CD1c-positive myeloid dendritic cell (primary cell): ENCODE measurements around the gene CHST11.

Experiments
- DNase-seq: peaks from one replicate; pipeline ENCODE4 v3.0.0-alpha.2; 2016; ENCODE audit errors: extremely low spot score

Gene CHST11

DNA sequence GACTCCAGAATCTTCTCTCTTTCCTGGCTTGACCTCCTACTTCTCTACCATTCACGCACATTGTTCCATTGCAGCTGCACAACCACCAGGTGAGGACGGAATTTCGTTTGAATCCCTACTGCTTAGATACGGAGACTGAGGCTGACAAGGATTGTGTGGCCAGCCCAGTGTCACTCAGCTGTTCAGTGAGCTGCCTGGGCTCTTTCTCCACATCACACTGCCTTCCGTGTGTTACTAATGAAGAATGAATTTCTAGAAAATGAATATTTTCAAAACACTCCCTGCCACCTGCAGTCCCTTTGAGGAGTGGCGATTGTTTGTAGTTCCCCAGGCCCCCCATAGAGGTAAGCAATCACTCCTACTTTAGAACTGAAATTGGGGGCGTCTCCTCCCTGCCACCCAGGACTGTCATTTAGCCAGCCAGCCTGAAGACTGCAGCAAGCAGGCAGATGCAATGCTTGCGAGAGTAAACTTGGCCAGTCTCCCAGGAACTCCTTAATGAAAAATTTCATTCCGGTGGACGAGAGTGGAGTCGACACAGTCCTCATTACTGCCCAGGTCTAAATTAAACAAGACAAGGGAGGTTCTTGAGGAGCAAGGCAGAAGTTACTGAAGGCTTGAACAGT lies 261.7 kb downstream of the CHST11 start:
- no peak for DNase-seq

DNA sequence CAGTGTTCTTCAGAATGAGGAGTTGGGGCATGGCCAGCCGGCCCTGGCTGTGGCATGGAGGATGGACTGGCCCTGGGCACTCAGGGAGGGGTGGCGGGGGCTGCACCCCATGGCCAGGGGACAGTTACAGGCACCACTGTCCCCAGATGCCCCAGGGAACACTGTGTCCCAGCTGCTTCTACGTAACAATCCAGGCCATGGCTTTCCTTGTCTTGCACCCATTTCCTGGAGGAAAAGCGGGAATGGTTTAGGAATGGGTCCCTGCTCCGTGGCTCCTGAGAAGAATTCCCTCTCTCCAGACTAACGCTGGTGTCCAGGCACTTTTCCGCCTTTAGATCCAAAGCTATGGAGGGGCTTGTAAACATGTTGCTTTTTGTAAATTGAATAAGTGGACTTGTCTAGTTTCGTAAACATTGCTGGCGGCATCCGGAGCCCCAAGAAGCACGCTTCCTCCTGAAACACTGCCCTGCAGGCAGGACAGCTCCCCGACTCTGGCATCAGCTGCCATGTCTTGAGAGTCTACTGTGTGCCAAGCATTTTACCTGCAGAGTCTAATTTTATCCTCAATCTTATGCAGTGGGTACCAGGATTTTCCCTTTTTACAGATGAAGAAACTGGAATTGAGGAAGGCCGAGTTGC lies 263.1 kb downstream of the CHST11 start:
- DNase-seq: peak; percentile 46

DNA sequence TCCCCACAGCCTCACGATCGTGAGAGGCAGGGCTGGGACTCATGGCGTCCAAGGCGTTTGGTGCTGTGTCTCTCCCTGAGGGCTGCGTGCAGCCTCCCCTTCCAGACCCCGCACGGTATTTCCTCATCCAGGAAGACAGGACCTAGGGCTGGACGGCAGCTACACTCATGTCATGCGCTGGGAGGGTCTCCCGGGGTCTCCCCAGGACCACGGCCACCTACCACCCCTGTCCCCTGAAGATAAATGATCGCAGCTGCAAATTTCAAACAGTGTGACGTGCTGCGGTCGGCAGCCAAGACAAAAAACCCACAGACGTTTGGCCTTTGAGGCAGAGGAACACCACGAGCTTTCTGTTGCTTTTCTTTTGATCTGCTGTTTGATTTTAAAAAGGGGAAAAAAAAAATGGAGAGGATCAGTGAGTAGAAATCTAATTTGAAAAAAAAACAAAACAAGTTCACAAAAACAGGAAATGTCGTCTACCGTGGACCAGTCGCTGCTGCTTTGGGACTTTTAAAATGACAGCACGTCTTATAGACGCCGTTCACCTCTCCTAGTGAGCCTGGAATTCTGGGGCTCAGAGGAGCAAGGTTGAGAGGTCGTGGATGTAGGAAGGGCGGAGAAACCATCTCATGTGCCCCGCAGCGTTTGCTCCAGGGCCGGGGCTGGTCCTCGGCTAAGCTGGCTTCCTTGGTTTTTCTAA lies 263.7 kb downstream of the CHST11 start:
- DNase-seq: peak; percentile 49

DNA sequence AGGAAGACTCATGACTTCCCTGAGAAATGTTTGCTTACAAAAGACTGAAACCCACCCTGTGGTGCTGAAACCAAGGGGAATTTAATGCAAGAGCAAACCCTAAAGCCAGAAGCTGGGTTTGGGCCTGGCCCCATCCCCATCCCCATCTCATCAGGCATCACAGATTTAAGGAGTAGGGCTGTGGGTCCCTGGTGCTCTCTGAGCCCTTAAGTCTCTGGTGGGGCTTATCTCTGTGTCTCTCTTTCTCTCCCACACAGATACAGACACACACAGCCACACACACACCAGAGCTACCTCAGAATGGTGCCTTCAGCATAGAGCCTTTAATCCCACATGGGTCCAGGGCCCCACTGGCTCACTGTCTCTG lies 264.3 kb downstream of the CHST11 start:
- DNase-seq: no peak

DNA sequence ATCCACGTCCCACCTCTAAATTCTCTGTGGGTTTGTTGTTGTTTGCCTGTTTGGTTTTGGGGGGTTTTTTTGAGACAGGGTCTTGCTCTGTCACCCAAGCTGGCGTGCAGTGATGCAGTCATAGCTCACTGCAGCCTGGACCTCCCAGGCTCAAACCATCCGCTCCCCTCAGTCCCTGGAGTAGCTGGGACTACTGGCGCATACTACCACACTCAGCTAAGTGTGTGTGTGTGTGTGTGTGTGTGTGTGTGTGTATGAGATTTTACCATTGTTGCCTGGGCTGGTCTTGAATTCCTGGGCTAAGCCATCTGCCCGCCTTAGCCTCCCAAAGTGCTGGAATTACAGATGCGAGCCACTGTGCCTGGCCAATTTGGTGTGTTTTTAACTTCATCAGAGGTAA lies 265.2 kb downstream of the CHST11 start:
- no peak for DNase-seq

DNA sequence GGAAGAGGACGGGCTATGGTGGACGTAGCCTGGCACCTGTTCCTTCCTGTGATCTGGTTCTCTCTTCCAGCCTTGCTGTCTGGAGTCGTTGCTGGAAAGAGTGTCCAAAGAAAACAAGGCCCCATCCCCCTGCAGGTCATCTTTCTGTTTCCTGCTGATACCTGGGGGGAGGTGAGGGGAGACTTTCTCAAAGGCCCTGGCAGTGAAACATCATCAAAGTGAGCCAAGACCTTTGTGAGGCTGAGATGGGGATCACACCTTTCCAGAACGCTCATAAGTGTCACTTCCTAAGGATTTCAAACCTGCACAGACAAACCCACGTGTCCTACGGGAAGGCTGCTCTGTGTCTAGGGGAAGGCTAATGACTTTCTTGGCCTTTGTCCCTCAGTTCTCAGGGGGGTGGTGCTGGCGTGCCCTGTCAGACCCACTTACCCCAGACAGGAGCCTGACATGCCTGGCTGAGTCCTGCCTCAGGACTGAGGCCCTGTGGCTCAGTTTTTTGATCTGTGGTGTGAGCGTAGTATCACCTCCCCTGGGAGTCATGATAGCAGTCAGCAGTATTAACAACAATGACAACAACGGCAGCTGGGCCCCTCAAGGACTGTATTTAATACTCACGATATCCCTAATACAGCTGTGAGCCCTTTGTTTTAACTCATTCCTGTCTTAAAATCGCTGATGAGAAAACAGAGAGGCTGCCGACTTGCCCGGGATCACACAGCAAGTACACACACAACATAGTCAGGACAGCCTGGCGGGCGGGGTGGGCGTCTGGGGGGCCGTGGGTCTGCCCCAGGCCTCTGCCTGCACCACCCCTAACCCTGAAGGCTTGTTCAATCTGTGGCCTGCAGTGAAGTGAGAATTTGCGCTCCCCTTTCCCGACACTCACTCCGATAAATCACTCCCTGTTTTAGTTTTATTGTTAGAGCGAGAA lies 266.1 kb downstream of the CHST11 start:
- no peak for DNase-seq

DNA sequence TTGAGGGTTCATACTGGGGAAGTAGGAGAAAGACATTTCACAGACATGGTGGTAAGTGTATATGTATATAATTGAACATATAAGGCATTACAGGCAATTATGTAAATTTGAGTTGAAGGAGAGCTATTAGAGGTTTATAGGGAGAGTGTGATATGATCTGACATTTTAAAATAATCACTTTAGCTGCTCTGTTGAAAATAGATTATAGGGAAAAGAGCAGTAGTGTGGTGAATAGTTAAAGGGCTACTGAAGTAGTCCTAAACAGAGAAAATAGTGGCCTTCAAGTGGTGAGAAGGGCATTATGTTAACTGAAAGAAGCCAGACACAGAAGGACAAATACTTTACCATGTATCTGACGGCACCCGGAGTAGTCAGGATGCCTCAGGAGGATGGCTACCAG lies 267.1 kb downstream of the CHST11 start:
- no peak for DNase-seq

DNA sequence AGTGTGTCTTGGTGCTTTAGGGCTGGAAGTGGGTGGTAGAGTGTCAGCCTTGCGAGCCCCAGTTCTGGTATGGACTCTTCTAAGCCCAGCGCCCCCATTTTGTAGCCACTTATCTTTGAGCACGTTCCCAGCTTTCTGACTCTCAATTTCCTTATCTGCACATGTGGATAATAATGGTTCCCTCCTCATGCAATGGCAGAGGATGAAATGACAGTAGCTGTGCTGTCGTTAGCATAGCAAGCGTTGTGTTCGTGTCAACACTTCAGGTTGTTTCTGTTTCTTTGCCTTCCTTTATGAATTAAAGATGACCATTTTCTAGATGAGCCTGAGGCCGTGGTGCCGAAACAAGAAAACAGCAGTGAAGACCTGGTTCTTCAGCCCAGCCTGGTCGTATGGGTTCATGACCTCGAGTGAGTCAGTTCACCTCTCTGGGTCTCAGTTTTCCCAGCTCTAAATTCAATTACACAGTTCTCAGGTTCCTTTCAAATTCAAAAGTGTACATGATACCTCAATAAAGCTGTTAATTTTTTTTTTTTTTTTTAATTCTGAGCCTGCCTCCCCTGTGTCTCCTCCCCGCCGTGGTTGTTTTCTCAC lies 268.3 kb downstream of the CHST11 start:
- DNase-seq: no peak

DNA sequence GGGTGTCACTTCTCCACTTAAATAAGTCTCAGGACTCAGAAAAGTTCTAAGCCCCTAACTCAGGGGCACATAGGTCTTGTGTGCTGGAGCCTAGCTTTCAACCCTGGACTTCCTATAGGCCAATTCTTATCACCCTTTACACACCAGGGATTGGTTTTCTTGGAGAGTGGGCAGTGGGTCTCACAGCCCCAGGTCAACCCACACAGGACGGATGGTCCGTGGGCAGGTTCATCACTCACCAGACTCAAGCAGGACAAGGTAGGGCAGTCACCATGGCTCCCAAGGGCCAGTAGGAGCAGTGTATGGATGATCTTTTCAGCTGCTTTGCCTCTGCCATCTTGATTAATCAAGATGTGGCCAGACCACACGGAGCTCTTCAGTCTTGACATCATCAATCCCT lies 268.9 kb downstream of the CHST11 start:
- DNase-seq: no peak

DNA sequence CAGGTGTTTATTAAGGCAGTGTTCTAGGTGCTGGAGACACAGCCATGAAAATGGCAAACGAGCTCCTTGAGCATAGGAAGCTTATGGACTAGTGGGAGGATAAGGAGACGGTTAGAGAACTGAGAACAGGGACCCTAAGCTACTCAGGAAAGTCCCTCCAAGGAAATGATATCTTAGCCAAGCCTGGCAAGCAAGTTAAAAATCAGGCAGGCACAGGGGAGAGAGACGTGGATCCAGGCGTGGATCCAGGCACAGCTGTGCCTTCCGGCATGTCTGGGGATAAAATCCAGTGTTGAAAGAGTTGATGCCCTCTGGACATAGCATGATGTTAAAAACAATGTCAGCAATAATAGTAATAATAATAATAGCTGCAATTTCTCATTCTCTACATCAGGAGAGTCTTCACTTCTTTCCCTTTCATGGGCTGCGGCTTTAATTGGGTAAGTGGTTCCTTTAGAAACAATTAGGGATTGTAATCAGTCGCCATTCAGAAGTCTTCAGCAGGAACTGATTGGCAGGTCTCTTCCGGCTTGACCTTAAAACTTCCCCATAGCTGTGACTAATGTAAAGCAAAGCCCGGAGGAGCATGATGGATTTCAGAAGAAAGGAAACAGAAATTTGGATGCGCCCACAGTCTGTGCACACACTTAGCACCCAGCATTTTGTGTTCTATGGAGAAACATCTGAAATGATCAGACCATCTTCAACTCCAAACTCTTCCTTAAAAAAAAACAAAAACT lies 271.1 kb downstream of the CHST11 start:
- peak; percentile 84 for DNase-seq

DNA sequence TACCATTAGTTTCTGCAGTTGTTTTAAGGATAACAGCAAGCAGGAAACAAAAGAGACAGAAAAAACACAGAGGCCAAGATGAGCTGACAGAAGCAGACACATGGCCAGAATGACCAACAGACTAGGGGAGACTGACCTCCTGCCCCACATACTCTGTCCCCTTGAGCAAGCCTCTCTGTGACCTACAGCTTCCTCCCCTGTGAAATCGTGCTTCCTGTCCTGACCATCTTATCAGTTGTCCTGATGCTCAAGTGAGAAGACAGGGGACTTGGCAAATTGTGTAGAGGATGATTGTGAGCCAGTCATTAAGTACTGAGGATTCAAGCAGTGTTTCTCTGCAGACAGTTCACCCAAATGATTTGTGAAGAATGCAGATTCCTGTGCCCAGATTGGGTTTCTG lies 272.3 kb downstream of the CHST11 start:
- DNase-seq: no peak

DNA sequence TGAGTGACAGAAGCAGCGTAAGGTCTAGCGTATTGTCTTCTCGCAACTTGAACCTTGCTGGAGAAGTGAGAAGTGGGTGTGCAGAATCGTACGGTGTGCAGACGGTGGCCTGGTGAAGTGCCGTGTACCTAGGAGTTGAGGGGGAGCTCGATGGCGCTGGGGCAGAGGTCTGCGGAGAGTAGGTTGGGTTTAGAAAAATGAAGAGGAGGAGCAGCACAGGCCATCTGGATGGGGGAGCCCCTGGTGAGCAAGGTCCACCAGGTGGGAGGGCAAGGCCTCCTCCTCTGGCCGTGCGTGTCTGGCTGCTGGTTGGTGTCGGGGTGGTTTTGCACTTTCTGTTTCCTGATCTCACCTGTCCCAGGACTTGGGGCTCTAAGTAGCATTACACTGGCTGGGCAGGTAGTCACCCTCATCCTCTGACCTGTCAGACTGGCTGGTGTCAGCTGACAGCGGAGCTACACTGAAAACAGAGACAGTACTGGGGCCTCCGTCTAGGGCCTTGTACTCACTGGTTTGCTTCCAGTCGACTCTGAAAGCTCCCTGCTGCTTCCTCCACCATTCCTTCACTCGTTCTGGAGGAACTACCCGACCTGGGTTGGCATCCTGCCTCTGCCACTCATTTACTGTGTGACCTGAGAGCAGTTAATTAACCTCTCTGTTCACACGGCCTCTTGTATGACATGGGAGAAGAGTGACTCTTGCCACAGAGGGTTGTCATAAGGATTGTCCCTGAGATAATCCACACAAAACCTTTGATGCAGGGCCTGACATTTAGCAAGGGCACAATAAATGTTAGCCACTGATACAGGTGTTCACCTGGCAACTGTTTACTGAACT lies 273.1 kb downstream of the CHST11 start:
- DNase-seq: no peak

DNA sequence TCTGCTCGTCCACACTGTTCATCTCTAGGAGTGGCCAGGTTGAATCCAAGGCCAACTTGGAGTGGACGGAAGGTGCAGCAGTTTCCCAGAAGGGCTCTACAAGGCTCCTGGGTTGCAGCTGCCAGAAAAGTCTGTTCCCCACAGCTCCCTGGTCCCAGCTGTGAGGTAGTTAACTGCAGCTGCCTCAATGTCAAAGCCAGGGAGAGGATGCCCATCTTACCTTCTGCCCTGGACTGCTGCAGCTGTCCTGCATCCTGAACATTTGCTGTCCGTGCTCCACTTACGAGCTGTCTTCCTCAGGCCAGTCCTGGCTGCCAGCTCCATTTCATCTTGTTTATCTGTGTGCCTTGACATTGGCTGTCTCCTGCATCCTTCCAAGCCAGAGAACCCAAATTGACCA lies 274.0 kb downstream of the CHST11 start:
- no peak for DNase-seq

DNA sequence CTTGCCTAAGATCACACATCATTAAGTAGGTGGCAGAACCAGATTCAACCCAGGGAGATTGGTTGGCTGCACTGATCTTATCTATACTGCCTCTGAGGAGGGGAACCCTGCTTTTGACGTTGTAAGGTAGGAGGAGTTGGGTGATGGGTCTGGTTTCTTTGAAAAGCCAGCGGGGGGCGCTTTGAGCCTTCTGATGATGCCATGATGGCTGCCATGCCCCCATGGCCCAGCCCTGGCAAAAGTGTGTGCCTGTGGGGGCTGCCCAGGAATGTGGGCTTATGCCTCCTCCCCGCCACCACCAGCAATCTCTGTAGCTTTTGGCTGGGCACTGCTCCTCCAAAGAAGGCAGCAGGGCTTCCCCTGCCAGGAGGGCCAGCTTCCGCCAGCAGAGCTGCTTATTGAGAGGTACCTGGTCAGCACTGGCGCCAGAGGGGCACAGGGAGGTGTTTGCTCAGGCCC lies 277.0 kb downstream of the CHST11 start:
- no peak for DNase-seq

DNA sequence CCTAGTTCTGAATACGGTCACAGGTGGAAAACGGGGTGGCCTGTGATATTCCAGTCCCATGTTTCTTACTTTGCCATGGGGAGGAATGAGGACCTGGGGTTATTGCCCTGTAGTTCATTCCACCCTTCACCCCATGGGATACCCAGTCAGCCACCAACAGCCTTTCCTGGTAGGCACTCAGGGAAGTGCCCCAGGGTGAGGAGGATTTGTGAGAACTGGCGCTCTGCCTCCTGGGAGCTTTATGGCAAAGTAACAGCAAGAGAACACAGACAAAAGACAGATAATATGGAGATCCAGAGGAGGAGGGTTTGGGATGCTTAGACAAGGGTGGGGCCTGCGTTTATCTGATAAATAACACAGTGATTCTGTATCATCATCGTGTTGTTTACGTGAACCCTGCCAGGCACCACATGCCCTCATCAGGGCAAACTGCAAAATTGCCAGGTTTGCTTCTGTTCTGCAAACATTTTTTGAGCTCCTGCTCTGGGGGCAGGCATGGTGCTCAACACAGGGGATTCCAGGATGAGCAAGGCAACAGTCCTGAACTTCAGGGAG lies 277.9 kb downstream of the CHST11 start:
- no peak for DNase-seq

DNA sequence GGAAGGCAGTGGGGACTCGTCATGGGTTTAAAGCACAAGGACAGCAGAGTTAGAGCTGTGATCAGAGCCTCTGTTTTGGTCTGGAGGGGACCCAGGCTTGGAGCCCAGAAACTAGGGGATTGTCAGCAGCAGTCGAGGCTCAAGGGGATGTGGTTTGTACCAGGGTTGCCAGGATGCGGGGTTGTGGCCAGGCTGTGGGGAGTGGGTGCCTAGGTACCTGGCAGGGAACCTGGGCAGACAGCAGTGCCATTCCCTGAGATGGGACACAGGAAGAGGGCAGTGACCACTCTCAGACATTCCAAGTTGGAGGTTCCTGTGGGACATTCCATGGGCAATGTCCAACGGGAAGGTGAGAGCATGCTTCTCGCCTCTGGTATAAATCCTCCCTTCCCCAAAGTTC lies 279.1 kb downstream of the CHST11 start:
- no peak for DNase-seq

DNA sequence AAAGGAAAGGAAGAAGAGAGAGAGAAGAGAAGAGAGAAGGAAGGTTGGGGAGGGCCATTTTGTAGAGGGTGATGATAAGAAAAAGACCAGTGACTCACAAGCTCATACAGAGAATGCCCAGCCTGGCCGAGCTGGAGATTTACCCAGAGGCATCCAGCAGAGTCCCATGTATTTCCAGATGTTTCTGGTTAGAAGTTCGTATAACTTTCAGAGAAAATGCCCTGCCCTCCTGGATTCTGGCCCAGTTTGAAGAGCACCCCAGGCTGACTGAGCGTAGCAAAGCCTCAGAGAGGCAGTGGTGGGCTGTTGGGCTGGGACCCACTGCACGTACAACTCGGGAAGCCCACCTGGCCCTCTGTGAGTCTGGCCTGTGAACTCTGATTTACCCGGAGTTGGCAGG lies 279.6 kb downstream of the CHST11 start:
- no peak for DNase-seq

DNA sequence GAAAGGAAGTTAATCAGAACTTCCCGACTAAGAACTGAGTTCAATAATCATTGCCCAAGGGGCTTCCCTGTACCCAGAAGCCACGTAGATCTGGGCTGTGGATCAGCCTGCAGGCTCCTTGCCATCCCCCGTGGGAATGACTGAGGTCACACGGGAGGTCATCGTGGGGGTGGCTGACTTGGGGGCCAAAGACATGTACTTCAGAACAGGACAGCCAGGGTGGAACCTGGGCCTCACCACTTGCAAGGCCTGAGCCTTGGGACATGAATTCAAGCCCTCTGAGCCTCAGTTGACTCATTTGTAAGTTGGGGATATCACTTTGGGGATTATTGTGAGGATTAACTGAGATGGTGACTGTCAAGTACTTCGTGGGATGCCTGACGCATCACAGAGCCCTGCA lies 280.4 kb downstream of the CHST11 start:
- DNase-seq: no peak

DNA sequence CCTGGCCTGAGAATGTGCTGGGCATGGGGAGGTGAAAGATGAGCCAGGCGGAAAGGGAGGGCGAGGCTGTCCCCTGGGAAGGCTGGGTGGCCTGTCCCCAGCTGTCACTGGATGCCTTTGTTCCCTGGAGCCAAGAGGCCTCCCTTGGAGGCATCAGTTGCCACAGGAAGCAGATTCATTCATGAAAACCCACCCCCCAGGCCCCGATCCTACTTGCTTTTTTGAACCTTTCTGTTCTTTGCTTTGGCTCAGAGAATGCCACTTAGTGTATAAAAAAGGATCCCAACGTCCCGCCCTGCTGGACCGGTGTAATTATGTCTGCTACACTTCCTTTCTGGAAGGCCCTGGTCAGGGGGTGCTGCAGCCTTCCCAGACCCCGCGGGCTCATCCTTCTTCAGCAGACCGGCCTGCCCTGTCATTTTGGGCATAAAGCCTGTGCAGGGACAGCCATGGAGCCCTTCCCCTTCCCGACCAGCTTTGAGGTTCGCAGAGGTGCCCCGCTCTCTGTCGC lies 281.1 kb downstream of the CHST11 start:
- DNase-seq: no peak

DNA sequence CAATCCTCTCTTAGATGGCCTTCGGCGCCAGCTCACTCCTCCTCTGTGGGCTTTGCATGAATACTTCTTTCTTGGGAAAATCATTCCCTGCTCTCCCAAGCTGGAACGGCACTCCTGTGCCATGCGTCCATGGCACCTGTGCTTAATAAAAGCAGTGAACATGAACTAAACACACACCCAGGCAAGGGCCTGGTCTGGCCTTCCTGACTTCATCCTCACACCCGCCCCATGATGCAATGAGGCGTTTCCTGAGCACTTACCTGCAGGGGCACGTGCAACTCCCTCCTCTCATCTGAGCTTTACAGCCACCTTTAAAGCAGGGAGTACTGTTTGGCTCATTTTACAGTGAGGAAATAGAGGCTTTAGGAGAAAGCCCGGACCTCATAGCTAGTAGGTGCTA lies 281.6 kb downstream of the CHST11 start:
- DNase-seq: no peak
